GM04504 (cell line): ENCODE data around the gene NFIC.
"Not testable (repeated sequence)": the region's sequence is repeated elsewhere in the genome, so short reads cannot be mapped to it uniquely, and the experiment has no call there.

Experiments
- DNase-seq: peaks from one replicate; pipeline ENCODE4 v3.0.0-alpha.2; 2012; ENCODE audit warnings: low read depth

The NFIC gene

DNA sequence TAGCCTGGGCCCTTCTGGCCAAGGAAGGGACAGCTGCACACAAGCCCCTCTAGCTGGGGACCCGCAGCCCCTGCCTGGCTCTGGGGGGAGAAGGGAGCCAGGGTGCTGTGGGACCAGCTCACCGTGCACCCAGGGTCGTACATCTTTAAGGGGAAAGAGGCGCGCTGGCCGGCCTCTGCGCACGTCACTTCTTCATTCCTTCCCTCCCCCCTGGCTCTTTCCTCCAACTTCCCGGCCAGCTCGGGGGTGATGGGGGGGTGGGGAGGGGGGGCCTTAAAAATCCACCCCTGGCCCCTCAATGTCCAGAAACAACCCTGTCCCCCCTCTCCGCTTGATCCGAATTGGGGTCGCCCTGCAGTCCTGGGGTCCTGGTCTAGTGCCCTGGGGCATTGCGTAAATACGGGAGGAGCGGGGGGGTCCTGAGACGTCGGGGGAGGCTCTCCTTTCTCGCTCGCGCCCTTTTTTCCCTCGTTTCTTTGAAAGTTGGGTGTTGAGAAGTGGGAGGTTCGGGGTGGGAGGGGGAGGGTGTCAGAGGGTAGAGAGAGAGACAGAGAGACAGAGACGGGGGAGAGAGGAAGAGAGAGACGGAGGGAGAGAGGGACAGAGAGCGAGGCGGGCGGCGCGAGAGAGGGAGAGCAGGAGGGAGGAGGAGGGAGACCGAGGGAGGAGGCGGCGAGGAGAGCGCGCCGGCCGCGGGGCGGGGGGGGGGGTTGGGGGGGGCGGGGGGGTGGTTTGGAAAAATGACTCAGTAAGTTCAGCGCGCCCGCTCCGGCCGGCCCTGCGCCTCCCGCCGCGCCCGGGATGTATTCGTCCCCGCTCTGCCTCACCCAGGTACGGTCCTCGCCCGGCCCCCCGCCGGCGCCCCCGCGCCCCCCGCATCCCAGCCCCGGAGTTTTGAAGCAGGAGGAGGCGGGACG lies at the start of gene NFIC:
Gene NFIC, plus strand, starts transcription at position 748 of the 917 bp plus-strand sequence. Its CDS starts 54 bp downstream, at position 802.
- DNase-seq: peak; percentile 48

DNA sequence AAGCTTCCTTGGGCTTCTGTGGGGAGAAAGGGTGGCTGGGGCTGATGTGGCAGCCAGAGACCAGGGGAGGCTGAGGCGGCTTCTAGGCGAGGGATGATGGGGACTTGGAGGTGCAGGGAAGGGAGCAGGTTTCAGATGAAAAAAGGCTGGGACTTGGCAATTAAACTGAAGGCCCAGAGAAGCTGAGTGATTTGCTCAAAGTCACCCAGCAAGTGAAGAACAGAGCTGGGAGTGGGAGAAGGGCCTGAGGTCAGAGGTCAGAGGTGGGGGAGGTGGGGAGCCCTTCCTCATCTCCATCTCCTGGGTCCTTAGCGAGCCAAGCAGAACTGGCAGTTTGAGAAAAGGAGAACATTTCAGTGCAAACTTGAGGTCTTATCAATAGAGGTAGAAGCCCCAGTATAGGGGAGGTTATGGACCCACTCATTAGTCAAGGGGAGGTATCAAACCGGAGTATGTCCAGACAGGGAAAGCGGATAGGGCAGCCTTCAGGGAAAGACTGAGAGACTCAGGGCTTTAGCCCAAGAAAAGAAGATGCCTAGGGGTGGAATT lies 49.6 kb upstream of the NFIC start:
- no peak for DNase-seq

DNA sequence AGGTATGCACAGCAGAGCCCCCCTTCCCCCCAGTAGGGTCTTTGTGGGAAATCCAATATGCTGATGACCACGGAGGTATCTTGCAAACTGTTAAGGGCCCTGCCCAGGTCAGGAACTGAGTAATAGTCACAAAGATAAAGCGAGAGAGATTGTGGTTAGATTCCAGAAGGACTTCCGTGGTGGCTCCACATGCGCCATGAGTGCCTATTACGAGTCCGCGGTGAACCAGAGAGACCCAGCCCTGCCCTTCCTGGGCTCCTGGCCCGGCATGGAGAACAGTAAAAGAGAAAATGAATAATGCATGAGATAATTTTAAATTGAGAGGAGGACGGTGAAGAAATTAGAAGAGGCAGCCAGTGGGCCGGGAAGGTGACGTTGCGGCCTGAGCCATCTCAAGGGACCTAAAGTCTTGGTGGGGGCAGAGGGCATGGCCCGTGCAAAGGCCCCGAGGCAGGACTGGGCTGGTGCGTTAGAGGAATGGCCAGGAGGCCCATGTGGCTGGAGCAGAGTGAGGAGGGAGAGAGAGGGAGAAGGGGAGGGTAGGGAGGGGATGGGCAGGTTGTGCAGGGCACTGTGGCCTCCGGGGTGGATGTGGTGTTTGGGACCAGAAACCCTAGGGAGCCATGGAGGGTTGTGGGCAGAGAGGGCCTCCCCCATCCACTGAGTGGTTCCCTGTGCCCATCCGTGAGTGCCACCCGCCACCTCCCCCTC lies 46.6 kb upstream of the NFIC start:
- DNase-seq: no peak

GRCh38 chr19:3320354-3320670 lies 46.1 kb upstream of the NFIC start:
- no peak for DNase-seq

- no peak for DNase-seq
These were observed 45.5 kb upstream of the NFIC start for GRCh38 chr19:3320853-3321252.

DNA sequence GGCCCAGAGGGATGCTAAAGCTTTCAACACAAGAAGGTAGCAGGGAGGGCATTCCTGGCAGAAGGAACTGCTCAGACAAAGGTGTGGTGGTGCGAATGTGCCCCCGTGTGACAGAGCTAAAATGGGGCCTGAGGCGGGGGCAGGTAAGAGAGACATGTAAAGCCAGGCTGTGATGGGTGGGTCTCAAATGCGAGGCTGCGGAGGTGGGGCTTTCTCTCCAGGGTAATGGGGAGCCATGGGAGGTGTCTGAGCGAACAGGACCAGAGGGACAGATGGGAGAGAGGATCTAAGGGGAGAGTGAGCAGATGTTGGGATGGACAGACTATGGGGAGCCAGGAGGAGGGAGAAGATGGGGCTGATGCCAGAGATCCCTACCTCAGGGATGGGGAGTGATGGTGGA lies 44.7 kb upstream of the NFIC start:
- DNase-seq: no peak

DNA sequence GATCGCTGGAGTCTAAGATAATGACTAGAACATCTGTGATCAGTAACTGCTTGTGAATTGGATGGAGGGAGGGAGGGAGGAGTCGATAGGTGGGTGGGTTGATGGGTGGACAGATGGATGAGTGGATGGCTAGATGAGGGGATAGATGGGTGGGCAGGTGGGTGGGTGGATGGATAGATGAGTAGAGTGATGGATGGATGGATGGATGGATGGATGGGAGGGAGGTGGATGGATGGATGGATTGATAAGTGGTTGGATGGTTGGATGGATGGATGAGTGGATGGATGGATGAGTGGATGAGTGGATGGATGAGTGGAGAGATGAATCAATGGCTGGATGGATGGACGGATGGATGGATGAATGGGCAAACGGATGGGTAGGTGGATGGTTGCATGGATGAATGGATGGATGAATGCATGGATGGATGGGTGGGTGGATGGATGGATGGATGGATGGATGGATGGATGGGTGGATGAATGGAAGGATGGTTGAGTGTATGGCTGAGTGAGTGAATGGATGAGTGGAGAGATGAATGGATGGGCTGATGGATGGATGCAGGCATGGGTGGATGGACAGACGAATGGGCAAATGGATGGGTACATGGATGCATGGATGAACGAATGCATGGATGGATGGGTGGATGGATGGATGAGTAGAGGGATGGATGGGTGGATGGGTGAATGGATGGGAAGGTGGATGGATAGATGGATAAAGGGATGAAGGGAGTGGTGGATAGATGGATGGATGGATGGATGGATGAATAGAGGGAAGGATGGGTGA lies 44.0 kb upstream of the NFIC start:
- no peak for DNase-seq

DNA sequence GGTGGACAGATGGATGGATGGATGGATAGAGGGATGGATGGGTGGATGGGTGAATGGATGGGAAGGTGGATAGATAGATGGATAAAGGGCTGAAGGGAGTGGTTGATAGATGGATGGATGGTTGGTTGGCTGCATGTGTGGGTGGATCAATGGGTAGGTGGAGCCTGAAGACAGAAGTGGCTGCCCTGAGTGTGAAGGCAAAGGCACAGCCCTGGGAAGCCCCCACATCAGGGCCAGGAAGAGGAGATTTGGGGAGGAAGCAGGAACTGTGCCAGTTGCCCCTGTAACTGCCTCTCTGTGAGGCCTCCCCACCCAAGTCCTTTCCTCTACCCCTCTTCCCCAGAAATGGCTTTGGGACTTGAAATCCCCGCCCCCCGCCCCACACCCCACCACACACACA lies 43.4 kb upstream of the NFIC start:
- no peak for DNase-seq

DNA sequence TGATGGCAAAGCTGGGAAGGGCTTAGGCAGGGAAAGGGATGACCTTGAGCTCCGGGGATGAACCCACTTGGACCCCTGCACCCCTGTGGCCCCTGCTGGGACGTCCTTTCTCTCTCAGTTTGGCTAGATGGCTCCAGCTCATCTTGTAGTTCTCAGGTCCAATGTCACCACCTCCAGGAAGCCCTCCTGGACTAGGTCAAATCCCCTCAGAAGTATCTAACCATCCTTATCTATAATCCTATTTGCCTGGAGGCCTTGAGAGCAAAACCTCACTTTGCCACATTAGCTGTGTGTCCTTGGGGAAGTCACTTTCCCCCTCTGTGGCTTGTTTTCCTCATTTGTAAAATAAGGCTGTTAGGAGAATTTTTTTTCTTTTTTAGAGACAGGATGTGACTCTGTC lies 42.7 kb upstream of the NFIC start:
- no peak for DNase-seq

GRCh38 chr19:3324405-3324856 lies 42.0 kb upstream of the NFIC start:
- no peak for DNase-seq

- DNase-seq: no peak
These were observed 40.9 kb upstream of the NFIC start for GRCh38 chr19:3325451-3325850.

- no peak for DNase-seq
These were observed 37.6 kb upstream of the NFIC start for GRCh38 chr19:3328743-3329142.

GRCh38 chr19:3330047-3330446 lies 36.3 kb upstream of the NFIC start:
- no peak for DNase-seq

DNA sequence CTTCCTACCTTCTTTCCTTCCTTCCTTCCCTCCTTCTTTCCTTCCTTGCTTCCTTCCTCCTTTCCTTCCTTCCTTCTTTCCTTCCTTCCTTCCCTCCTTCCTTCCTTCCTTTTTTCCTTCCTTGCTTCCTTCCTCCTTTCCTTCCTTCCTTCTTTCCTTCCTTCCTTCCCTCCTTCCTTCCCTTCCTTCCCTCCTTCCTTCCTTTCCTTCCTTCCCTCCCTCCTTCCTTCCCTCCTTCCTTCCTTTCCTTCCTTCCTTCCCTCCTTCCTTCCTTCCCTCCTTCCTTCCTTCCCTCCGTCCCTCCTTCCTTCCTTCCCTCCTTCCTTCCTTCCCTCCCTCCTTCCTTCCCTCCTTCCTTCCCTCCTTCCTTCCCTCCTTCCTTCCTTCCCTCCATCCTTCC lies 34.2 kb upstream of the NFIC start:
- not testable (repeated sequence) for DNase-seq

- no peak for DNase-seq
These were observed 33.3 kb upstream of the NFIC start for GRCh38 chr19:3333020-3333583.

DNA sequence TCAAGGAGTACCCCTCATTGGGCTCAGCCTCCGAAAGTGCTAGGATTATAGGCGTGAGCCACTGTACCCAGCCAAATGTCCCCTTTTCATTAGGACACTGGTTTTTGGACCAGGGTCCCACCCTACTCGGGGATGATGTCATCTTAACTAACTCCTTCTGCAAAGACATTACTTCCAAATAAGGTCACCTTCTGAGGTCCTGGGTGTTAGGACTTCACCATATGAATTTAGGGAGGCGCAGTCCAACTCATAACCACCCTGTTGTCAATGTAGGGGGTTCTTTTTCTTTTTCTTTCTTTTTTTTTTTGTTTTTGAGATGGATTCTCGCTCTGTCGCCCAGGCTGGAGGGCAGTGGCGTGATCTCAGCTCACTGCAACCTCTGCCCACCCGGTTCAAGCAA lies 32.7 kb upstream of the NFIC start:
- DNase-seq: no peak

DNA sequence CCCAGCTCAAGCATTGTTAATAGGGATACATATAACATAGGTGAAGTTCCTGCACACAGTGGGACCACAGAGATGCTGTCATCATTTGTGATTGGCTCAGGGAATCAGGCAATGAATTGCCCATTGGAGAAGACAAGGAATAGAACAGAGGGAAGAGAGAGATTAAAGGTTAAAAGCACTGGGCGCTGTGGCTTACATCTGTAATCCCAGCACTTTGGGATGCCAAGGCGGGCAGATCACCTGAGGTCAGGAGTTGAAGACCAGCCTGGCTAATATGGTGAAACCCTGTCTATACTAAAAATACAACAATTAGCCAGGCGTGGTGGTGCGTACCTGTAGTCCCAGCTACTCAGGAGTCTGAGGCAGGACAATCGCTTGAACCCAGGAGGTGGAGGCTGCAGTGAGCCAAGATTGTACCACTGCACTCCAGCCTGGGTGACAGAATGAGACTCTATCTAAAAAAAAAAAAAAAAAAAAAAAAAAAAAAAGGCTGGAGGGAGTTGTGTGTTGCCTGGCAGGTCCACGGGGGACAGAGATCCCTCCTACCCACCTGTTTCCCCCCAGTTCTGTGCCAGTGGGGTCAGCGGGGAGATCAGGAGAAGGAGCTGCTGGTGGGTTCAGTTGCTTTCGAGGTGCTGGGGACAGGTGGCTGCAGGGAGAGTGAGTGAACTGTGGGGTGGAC lies 31.5 kb upstream of the NFIC start:
- DNase-seq: not testable (repeated sequence)

DNA sequence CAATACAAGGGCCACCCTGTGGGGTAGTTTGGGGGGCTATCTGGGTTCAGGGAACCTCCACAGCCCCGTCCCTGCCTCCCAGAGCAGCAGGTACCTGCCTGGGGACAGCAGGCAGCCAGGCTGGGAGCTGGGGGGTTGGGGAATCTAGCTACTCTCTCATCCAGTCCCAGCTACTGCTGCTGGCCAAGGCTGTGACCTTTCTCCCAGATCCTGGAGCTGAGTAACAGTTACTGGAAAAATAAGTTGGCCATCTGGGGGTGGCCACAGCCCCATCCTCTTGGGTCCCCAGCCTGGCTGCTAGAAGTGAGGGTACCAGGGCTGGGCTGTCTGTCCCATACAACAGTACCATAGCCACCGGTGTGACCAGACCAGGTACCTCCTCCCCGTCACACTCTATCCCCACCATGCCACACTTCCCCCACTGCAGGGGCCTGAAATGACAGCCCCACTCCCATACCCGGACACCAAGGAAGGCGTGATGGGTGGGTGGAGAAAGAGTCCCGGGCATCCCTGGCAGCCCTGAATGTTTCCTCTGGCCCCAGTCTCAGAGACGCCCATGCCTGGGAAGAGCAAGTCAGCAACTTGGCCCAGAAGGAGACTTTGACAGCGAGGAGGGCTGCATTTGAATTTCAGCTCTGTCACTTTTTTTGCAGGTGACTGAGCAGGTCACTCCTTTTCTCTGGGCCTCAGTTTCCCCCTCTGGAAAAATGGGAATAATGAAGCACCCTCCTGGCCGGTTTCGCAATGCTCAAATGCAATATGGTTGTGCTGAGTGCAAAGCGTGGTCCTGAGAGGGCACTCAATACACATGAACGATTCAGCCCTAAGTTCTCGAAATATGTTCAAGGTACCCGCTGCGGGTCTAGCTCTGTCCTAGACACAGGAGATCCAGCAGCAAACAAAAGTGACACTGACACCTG lies 30.7 kb upstream of the NFIC start:
- DNase-seq: peak; percentile 42

GRCh38 chr19:3336351-3336679 lies 30.1 kb upstream of the NFIC start:
- no peak for DNase-seq
